Osteocyte (in vitro differentiated cells): Measurements from ENCODE around the gene HK3. TPM values are rescaled to one million over a fixed set of nuclear protein-coding genes. Genes with fewer than 3 reads are reported as not detected.
"Not testable (repeated sequence)": the region's sequence is repeated elsewhere in the genome, so short reads cannot be mapped to it uniquely, and the experiment has no call there.

Experiments
- DNase-seq: peaks from one replicate; pipeline ENCODE4 v3.0.0; 2021; ENCODE audit warnings: mixed read lengths; ENCODE audit not compliant: unreplicated experiment; ENCODE audit errors: extremely low spot score
- H3K27ac Mint-ChIP-seq: one replicate; pipeline ENCODE4 v1.8.0; 2021; ENCODE audit warnings: mild to moderate bottlenecking, mixed read lengths; ENCODE audit not compliant: unreplicated experiment
- H3K27me3 Mint-ChIP-seq: one replicate; pipeline ENCODE4 v1.8.0; 2021; ENCODE audit warnings: mixed read lengths; ENCODE audit not compliant: unreplicated experiment
- H3K36me3 Mint-ChIP-seq: one replicate; pipeline ENCODE4 v1.8.0; 2021; ENCODE audit warnings: mixed read lengths; ENCODE audit not compliant: unreplicated experiment
- H3K4me1 Mint-ChIP-seq: one replicate; pipeline ENCODE4 v1.8.0; 2021; ENCODE audit warnings: mixed read lengths; ENCODE audit not compliant: unreplicated experiment
- H3K4me3 Mint-ChIP-seq: one replicate; pipeline ENCODE4 v1.8.0; 2021; ENCODE audit warnings: mild to moderate bottlenecking, moderate library complexity, mixed read lengths; ENCODE audit not compliant: unreplicated experiment
- H3K9me3 Mint-ChIP-seq: one replicate; pipeline ENCODE4 v1.8.0; 2021; ENCODE audit warnings: mixed read lengths; ENCODE audit not compliant: unreplicated experiment
- CTCF ChIP-seq: fragments of 200-600 bp; sonication (generic); IDR thresholded peaks from 2 replicates; pipeline ENCODE4 v1.5.0; 2021; ENCODE audit warnings: antibody characterized with exemption, mild to moderate bottlenecking, moderate library complexity
- total RNA-seq: library from RNA; stranded (reverse); gene quantifications from 2 replicates; pipeline ENCODE4 v1.2.1, GENCODE V29; 2021

HK3 gene
- total RNA-seq, 1 donor from 2014 or later, result not detected

GRCh38 chr5:176873541-176874172 is 25.5 kb downstream of the HK3 start:
- Mint-ChIP-seq H3K36me3 (no peaks in the 10 kb centered on the region), H3K27ac (no peak overlapping the region), H3K27me3 (peaks cover 27% of the 10 kb centered on the region), H3K4me1 (no peaks in the 10 kb centered on the region), H3K9me3 (no peaks in the 10 kb centered on the region), H3K4me3 (no peak overlapping the region)
- no peak for TF ChIP-seq CTCF
- no peak for DNase-seq

- H3K27me3 Mint-ChIP-seq, result peaks cover 28% of the 10 kb centered on the region
- H3K9me3 Mint-ChIP-seq, H3K36me3 Mint-ChIP-seq, DNase-seq, H3K4me3 Mint-ChIP-seq, H3K4me1 Mint-ChIP-seq, H3K27ac Mint-ChIP-seq: not testable (repeated sequence)
These were observed 26.1 kb downstream of the HK3 start for GRCh38 chr5:176873011-176873410.

GRCh38 chr5:176872586-176872985 is 26.6 kb downstream of the HK3 start:
- peaks cover 30% of the 10 kb centered on the region for H3K27me3 Mint-ChIP-seq
- H3K9me3 Mint-ChIP-seq, H3K4me1 Mint-ChIP-seq, DNase-seq, H3K36me3 Mint-ChIP-seq, H3K4me3 Mint-ChIP-seq, H3K27ac Mint-ChIP-seq: not testable (repeated sequence)

- H3K27me3 Mint-ChIP-seq, result peaks cover 37% of the 10 kb centered on the region
- DNase-seq, H3K4me3 Mint-ChIP-seq, H3K9me3 Mint-ChIP-seq, H3K27ac Mint-ChIP-seq, H3K36me3 Mint-ChIP-seq, H3K4me1 Mint-ChIP-seq: not testable (repeated sequence)
These were observed 28.5 kb downstream of the HK3 start for GRCh38 chr5:176870644-176871043.

GRCh38 chr5:176870110-176870591 is 29.0 kb downstream of the HK3 start:
- H3K4me3 Mint-ChIP-seq, result no peak overlapping the region

GRCh38 chr5:176869501-176870109 is 29.5 kb downstream of the HK3 start:
- no peak for DNase-seq
- Mint-ChIP-seq H3K36me3 (no peaks in the 10 kb centered on the region), H3K4me3 (no peak overlapping the region), H3K4me1 (no peaks in the 10 kb centered on the region), H3K27me3 (peaks cover 33% of the 10 kb centered on the region), H3K27ac (no peak overlapping the region), H3K9me3 (no peaks in the 10 kb centered on the region)
- TF ChIP-seq CTCF, result no peak

More at GRCh38 chr5:176870110-176870591, 29.0 kb downstream of the HK3 start:
- no peaks in the 10 kb centered on the region for H3K36me3 Mint-ChIP-seq
- peaks cover 37% of the 10 kb centered on the region for H3K27me3 Mint-ChIP-seq
- TF ChIP-seq CTCF, result peak; percentile 38
- no peak for DNase-seq
- H3K27ac Mint-ChIP-seq, result no peak overlapping the region
- H3K9me3 Mint-ChIP-seq, result no peaks in the 10 kb centered on the region
- H3K4me1 Mint-ChIP-seq, result no peaks in the 10 kb centered on the region
